Endothelial cell of umbilical vein (primary cell): Measurements from ENCODE around the gene CDK5RAP2. TPM values are rescaled to one million over a fixed set of nuclear protein-coding genes. Genes with fewer than 3 reads are reported as not detected.

Source experiments
- BruUV-seq: library from RNA; stranded (reverse); fragments of 400-500 nt; replicated peaks from 2 replicates; lab custom pipeline; 2021; lab: Mats Ljungman, UMichigan
- CTCF ChIA-PET: fragments of 300-600, 350-600 bp; sonication (Branson Sonifier 250); formaldehyde crosslinking; loops from one replicate; lab custom pipeline; 2021; ENCODE audit warnings: antibody characterized with exemption, inconsistent platforms; lab: Charles Lee
- POLR2A ChIA-PET: fragments of 300-600, 350-600 bp; sonication (Branson Sonifier 250); formaldehyde crosslinking; loops from one replicate; lab custom pipeline; 2021; ENCODE audit warnings: antibody characterized with exemption, inconsistent platforms; lab: Charles Lee
- DNase-seq: peaks from one replicate; pipeline ENCODE4 v3.0.0-alpha.2; 2011; ENCODE audit warnings: low read depth, low spot score
- FAIRE-seq: peaks from 2 replicates; lab custom pipeline; 2011; peaks lifted over from hg19 to GRCh38; lab: Jason Lieb, UNC
- H2AFZ ChIP-seq: 2 replicates; pipeline ENCODE4 v1.6.0; 2012; ENCODE audit warnings: low read depth, low read length, control low read depth, inconsistent platforms
- H3K27ac ChIP-seq: 2 replicates; pipeline ENCODE4 v1.5.1; 2011; ENCODE audit warnings: low read depth, mild to moderate bottlenecking, control low read depth, low read length, moderate library complexity; ENCODE audit not compliant: insufficient read depth
- H3K27me3 ChIP-seq, 2 experiments: 2 replicates each; pipeline versions ENCODE4 v1.6.0 to v1.6.1; 2011; ENCODE audit warnings: low read length in 2 of 2, mixed read lengths in 1 of 2; ENCODE audit not compliant: control insufficient read depth in 2 of 2, insufficient read depth in 2 of 2
- H3K36me3 ChIP-seq, 2 experiments: 2 replicates in 1 of 2; 3 replicates in 1 of 2; pipeline ENCODE4 v1.5.1; 2011; ENCODE audit warnings: low read length in 2 of 2, mild to moderate bottlenecking in 1 of 2, moderate library complexity in 1 of 2; ENCODE audit not compliant: control insufficient read depth in 2 of 2, insufficient read depth in 2 of 2; ENCODE audit errors: extremely low read depth in 1 of 2
- H3K4me1 ChIP-seq: 3 replicates; pipeline ENCODE4 v1.5.1; 2011; ENCODE audit warnings: mild to moderate bottlenecking, low read length; ENCODE audit not compliant: control insufficient read depth, insufficient read depth; ENCODE audit errors: extremely low read depth
- H3K4me2 ChIP-seq: 2 replicates; pipeline ENCODE4 v1.6.1; 2011; ENCODE audit warnings: low read length, control low read depth, mixed read lengths; ENCODE audit not compliant: insufficient read depth
- H3K4me3 ChIP-seq, 3 experiments: fragments of 200-600 bp in 1 of 3; sonication (generic), shearing (Covaris generic) in 1 of 3; replicated peaks in 1 of 3; 2 replicates each; pipeline ENCODE4 v1.5.1; 2011 to 2016; ENCODE audit warnings: control low read depth in 3 of 3, low read length in 3 of 3, mild to moderate bottlenecking in 2 of 3, inconsistent platforms in 1 of 3, low read depth in 1 of 3, moderate library complexity in 1 of 3; ENCODE audit not compliant: insufficient read depth in 1 of 3
- H3K79me2 ChIP-seq: 2 replicates; pipeline ENCODE4 v1.6.0; 2012; ENCODE audit warnings: low read length, inconsistent platforms; ENCODE audit not compliant: control insufficient read depth, insufficient read depth
- H3K9ac ChIP-seq: replicated peaks from 2 replicates; pipeline ENCODE3; 2011; ENCODE audit warnings: low read length, control low read depth; ENCODE audit not compliant: insufficient read depth; ENCODE audit errors: extremely low read depth
- H3K9me1 ChIP-seq: replicated peaks from 3 replicates; pipeline ENCODE4 v1.6.0; 2011; ENCODE audit warnings: mild to moderate bottlenecking, low read length; ENCODE audit not compliant: control insufficient read depth, insufficient read depth; ENCODE audit errors: extremely low read depth
- H3K9me3 ChIP-seq: replicated peaks from 2 replicates; pipeline ENCODE4 v1.5.1; 2012; ENCODE audit warnings: low read length, inconsistent platforms; ENCODE audit not compliant: control insufficient read depth, insufficient read depth
- H4K20me1 ChIP-seq: replicated peaks from 2 replicates; pipeline ENCODE3; 2011; ENCODE audit warnings: mild to moderate bottlenecking, low read length; ENCODE audit not compliant: control insufficient read depth, insufficient read depth; ENCODE audit errors: extremely low read depth
- EZH2 ChIP-seq: IDR thresholded peaks from 2 replicates; pipeline ENCODE4 v1.6.1; 2012; ENCODE audit warnings: borderline replicate concordance, low read depth, mild to moderate bottlenecking, moderate library complexity, low read length, inconsistent platforms; ENCODE audit not compliant: severe bottlenecking
- FOS ChIP-seq: IDR thresholded peaks from 2 replicates; pipeline ENCODE4 v1.6.1; 2011; ENCODE audit warnings: mild to moderate bottlenecking, low read length, moderate library complexity, borderline replicate concordance; ENCODE audit not compliant: insufficient read depth
- GATA2 ChIP-seq: IDR thresholded peaks from 2 replicates; pipeline ENCODE4 v1.7.0; 2011; ENCODE audit warnings: low read depth, mild to moderate bottlenecking, moderate library complexity, mixed read lengths, low read length; ENCODE audit not compliant: insufficient read length, insufficient read depth
- JUN ChIP-seq: IDR thresholded peaks from 2 replicates; pipeline ENCODE4 v1.6.1; 2011; ENCODE audit warnings: borderline replicate concordance, low read depth; ENCODE audit not compliant: insufficient read length, insufficient read depth
- MYC ChIP-seq: IDR thresholded peaks from one replicate; pipeline ENCODE4 v1.6.1; 2011; ENCODE audit warnings: mild to moderate bottlenecking, low read depth, low read length
- POLR2A ChIP-seq: IDR thresholded peaks from 2 replicates; pipeline ENCODE4 v1.6.1; 2012; ENCODE audit warnings: low read depth, mild to moderate bottlenecking, control low read depth, low read length
- POLR2AphosphoS5 ChIP-seq: IDR thresholded peaks from 2 replicates; pipeline ENCODE4 v1.6.1; 2012; ENCODE audit warnings: low read depth, mild to moderate bottlenecking, control low read depth, low read length, moderate library complexity; ENCODE audit not compliant: insufficient read depth
- dilution Hi-C: fragments of 300-500 bp; cut with MboI; formaldehyde crosslinking; loops from one replicate; pipeline ENCODE4 v1.15.0; 2019; ENCODE audit warnings: low sequenced_read_pairs; ENCODE audit not compliant: extremely low pct_ligation_motif_present
- intact Hi-C: fragments of 100-400 bp; cut with micrococcal nuclease; formaldehyde crosslinking; loops from one replicate; pipeline ENCODE4 v1.10.0; 2022
- polyA plus RNA-seq, 4 experiments: library from polyadenylated mRNA; depleted of rRNA in 3 of 4; stranded (reverse) in 3 of 4; unstranded in 1 of 4; fragments of >200 nt; gene quantifications; 2 replicates each; pipeline versions ENCODE4 v1.2.1 to v1.2.3, GENCODE V29; 2011 to 2012; ENCODE audit warnings: missing spikeins in 1 of 4
- total RNA-seq: library from RNA; stranded (reverse); gene quantifications from 2 replicates; pipeline ENCODE4 v1.2.3, GENCODE V29; 2021
- TF ChIP-seq, protein P1 (sequence below): IDR thresholded peaks from 2 replicates; pipeline ENCODE4 v1.6.1; 2011; ENCODE audit not compliant: insufficient read depth, insufficient read length
- TF ChIP-seq, protein P2 (sequence below), 2 donors: IDR thresholded peaks; 1 replicate in 1 of 2; 2 replicates in 1 of 2; pipeline ENCODE4 v1.5.1; 2011; ENCODE audit warnings: low read length in 2 of 2, mild to moderate bottlenecking in 2 of 2, moderate library complexity in 2 of 2, control low read depth in 1 of 2, inconsistent platforms in 1 of 2, low read depth in 1 of 2; ENCODE audit not compliant: insufficient read depth in 1 of 2; ENCODE audit errors: extremely low read depth in 1 of 2

Gene CDK5RAP2
- total and polyA plus RNA-seq, 2 donors (not counting 3 experiments of a cell fraction or from before 2014, with no cell fraction given), result 17.5 to 56.7 TPM

DNA sequence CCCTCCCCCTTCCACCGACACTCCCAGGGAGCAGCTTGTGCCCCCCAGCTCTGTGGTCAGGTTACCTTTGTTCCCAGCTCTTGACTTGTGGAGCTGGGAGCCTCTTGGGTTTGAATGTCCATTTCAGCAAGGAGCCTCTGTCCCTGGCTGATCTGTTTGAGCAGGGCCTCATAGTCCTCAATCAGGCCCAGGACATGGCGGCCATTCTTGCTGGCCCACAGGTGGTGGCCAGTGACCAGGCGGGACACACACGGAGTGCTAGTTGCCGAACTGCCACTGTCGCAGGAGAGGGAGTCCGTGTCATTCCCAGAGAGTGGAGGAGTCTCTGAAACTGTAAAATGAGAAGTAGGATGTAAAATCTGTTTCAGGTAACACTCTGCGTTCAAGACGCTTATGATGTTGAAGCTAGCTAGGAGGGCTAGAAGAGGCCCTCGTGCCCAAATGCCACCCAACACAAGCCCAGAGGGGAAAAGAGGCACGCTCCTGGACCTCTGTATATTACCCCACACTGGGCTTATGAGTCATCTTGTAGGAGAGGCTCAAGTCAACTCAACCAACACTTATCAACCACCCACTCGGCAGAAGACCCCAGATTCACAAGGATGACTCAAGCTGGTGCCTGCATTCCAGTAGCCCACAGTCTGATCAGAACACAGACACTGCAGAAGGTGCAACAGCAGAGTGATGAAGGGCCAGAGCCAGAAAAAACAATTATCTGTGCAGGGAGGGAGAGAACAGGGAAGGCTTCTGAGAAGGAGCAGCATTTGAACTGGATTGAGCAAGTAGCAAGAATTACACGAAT lies 177.0 kb downstream of the CDK5RAP2 start:
- CTCF ChIA-PET, result no interaction called here
- FAIRE-seq, result no peak

DNA sequence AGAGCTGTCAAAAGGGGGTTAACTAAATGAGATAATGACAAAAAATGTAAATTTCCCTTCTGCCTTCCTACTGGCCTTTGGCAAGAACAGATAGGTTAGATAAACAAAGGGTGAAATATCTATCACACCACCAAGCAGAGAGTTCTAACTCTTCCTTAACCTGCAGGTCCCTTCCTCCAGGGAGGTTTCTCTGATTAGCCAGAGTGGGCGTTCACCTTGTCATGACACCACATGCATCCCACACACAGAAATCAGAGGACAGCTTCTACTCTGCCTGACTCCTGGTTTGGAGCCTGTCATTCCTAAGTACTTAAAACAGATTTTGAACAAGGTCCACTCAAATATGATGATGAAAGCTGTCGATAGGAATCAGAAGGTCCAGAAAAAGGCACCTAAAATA lies 180.0 kb downstream of the CDK5RAP2 start:
- Histone ChIP-seq H3K4me3 (no peak overlapping the region), H2AFZ (no peak overlapping the region), H4K20me1 (no peaks in the 10 kb centered on the region), H3K4me2 (no peak overlapping the region), H3K27ac (no peak overlapping the region), H3K36me3 (peaks cover 7 to 14% of the 10 kb centered on the region in 2 experiments), H3K79me2 (no peaks in the 10 kb centered on the region), H3K9me1 (no peaks in the 10 kb centered on the region), H3K9me3 (no peaks in the 10 kb centered on the region), H3K27me3 (no peaks in the 10 kb centered on the region), H3K9ac (no peak overlapping the region), H3K4me1 (no peaks in the 10 kb centered on the region)
- DNase-seq (no peak), FAIRE-seq (no peak)
- no peak for TF ChIP-seq POLR2AphosphoS5
- TF ChIP-seq EZH2, result no peak
- TF ChIP-seq JUN, result no peak
- TF ChIP-seq, protein P1, sequence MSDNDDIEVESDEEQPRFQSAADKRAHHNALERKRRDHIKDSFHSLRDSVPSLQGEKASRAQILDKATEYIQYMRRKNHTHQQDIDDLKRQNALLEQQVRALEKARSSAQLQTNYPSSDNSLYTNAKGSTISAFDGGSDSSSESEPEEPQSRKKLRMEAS, result no peak
- TF ChIP-seq MYC, result no peak
- TF ChIP-seq, protein P2, sequence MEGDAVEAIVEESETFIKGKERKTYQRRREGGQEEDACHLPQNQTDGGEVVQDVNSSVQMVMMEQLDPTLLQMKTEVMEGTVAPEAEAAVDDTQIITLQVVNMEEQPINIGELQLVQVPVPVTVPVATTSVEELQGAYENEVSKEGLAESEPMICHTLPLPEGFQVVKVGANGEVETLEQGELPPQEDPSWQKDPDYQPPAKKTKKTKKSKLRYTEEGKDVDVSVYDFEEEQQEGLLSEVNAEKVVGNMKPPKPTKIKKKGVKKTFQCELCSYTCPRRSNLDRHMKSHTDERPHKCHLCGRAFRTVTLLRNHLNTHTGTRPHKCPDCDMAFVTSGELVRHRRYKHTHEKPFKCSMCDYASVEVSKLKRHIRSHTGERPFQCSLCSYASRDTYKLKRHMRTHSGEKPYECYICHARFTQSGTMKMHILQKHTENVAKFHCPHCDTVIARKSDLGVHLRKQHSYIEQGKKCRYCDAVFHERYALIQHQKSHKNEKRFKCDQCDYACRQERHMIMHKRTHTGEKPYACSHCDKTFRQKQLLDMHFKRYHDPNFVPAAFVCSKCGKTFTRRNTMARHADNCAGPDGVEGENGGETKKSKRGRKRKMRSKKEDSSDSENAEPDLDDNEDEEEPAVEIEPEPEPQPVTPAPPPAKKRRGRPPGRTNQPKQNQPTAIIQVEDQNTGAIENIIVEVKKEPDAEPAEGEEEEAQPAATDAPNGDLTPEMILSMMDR (IDR thresholded peaks at IDR 0.05; ENCODE audit: extremely low read depth in 1 of 2, insufficient read depth in 1 of 2, low read depth in 1 of 2, low read length in 2 of 2), result no peak
- no peak for TF ChIP-seq POLR2A
- no peak for TF ChIP-seq FOS
- TF ChIP-seq GATA2, result no peak
- intact Hi-C loops (no loop called here), dilution Hi-C loops (no loop called here)
- ChIA-PET CTCF (interaction anchor here (0.6 to 1.3 kb wide), 2 partner anchors 24 to 395 kb away, joined by 3 read pairs; no protein-coding TSS in a partner anchor), POLR2A (no interaction called here)
- no TSS peak for BruUV-seq

More for the DNA sequence above, 177.0 kb downstream of the CDK5RAP2 start:
- Histone ChIP-seq H4K20me1 (no peaks in the 10 kb centered on the region), H3K9me3 (no peaks in the 10 kb centered on the region), H3K27ac (no peak overlapping the region), H3K79me2 (no peaks in the 10 kb centered on the region), H3K4me1 (no peaks in the 10 kb centered on the region), H3K36me3 (peaks cover 3 to 15% of the 10 kb centered on the region in 2 experiments), H3K27me3 (no peaks in the 10 kb centered on the region), H3K9me1 (no peaks in the 10 kb centered on the region), H3K4me3 (no peak overlapping the region), H3K4me2 (no peak overlapping the region), H2AFZ (no peak overlapping the region), H3K9ac (no peak overlapping the region)
- intact Hi-C loops, result no loop called here
- TF ChIP-seq, protein P2 (IDR thresholded peaks at IDR 0.05; ENCODE audit: extremely low read depth in 1 of 2, insufficient read depth in 1 of 2, low read depth in 1 of 2, low read length in 2 of 2), result no peak
- no peak for TF ChIP-seq POLR2AphosphoS5
- TF ChIP-seq EZH2, result no peak
- BruUV-seq, result no TSS peak
- POLR2A ChIA-PET, result no interaction called here
- dilution Hi-C loops, result no loop called here
- no peak for DNase-seq
